HEK293 (cell line): ENCODE results near the gene SCAMP3.

Experiments used
- AEBP2 ChIP-seq: fragments of 450-650 bp; formaldehyde crosslinking; IDR thresholded peaks from 2 replicates; pipeline ENCODE4 v1.5.1; 2016; ENCODE audit warnings: missing biosample characterization, missing genetic modification characterization, borderline replicate concordance
- CTCF ChIP-seq: fragments of 450-650 bp; formaldehyde crosslinking; IDR thresholded peaks from 2 replicates; pipeline ENCODE4 v1.5.1; 2016; ENCODE audit warnings: missing biosample characterization, missing genetic modification characterization
- OVOL3 ChIP-seq: fragments of 450-650 bp; formaldehyde crosslinking; IDR thresholded peaks from 2 replicates; pipeline ENCODE4 v1.5.1; 2016; ENCODE audit warnings: missing biosample characterization, missing genetic modification characterization
- SP3 ChIP-seq: fragments of 450-650 bp; formaldehyde crosslinking; IDR thresholded peaks from 2 replicates; pipeline ENCODE4 v1.5.1; 2016; ENCODE audit warnings: missing biosample characterization, missing genetic modification characterization
- TCF7L2 ChIP-seq: IDR thresholded peaks from 2 replicates; pipeline ENCODE4 v1.6.1; 2011; ENCODE audit warnings: low read depth, mild to moderate bottlenecking, inconsistent platforms, low read length, moderate library complexity, borderline replicate concordance
- ZBTB20 ChIP-seq: fragments of 450-650 bp; formaldehyde crosslinking; IDR thresholded peaks from 2 replicates; pipeline ENCODE4 v1.5.1; 2016; ENCODE audit warnings: missing biosample characterization, missing genetic modification characterization
- ZBTB6 ChIP-seq: fragments of 450-650 bp; formaldehyde crosslinking; IDR thresholded peaks from 2 replicates; pipeline ENCODE4 v1.5.1; 2017; ENCODE audit warnings: missing biosample characterization, missing genetic modification characterization
- ZBTB7A ChIP-seq: fragments of 450-650 bp; formaldehyde crosslinking; IDR thresholded peaks from 2 replicates; pipeline ENCODE4 v1.5.1; 2016; ENCODE audit warnings: low read depth, missing biosample characterization, missing genetic modification characterization
- ZFP3 ChIP-seq: fragments of 450-650 bp; formaldehyde crosslinking; IDR thresholded peaks from 2 replicates; pipeline ENCODE4 v1.5.1; 2016; ENCODE audit warnings: low read depth, missing biosample characterization, missing genetic modification characterization
- ZNF175 ChIP-seq: fragments of 450-650 bp; formaldehyde crosslinking; IDR thresholded peaks from 2 replicates; pipeline ENCODE4 v1.5.1; 2016; ENCODE audit warnings: missing biosample characterization, missing genetic modification characterization
- ZNF24 ChIP-seq: fragments of 450-650 bp; formaldehyde crosslinking; IDR thresholded peaks from 2 replicates; pipeline ENCODE4 v1.5.1; 2016; ENCODE audit warnings: missing biosample characterization, missing genetic modification characterization
- ZNF362 ChIP-seq: fragments of 450-650 bp; formaldehyde crosslinking; IDR thresholded peaks from 2 replicates; pipeline ENCODE4 v1.5.1; 2016; ENCODE audit warnings: missing biosample characterization, missing genetic modification characterization
- ZNF366 ChIP-seq: fragments of 450-650 bp; formaldehyde crosslinking; conservative IDR thresholded peaks from 2 replicates; pipeline ENCODE4 v1.5.1; 2016; ENCODE audit warnings: missing biosample characterization, missing genetic modification characterization
- ZNF394 ChIP-seq: fragments of 450-650 bp; formaldehyde crosslinking; IDR thresholded peaks from 2 replicates; pipeline ENCODE4 v1.5.1; 2016; ENCODE audit warnings: missing biosample characterization, missing genetic modification characterization, mild to moderate bottlenecking, moderate library complexity, borderline replicate concordance
- ZNF488 ChIP-seq: fragments of 450-650 bp; formaldehyde crosslinking; IDR thresholded peaks from 2 replicates; pipeline ENCODE4 v1.5.1; 2016; ENCODE audit warnings: missing biosample characterization, missing genetic modification characterization
- ZNF560 ChIP-seq: fragments of 450-650 bp; formaldehyde crosslinking; IDR thresholded peaks from 2 replicates; pipeline ENCODE4 v1.5.1; 2017; ENCODE audit warnings: missing biosample characterization, missing genetic modification characterization, borderline replicate concordance
- ZNF561 ChIP-seq: fragments of 450-650 bp; IDR thresholded peaks from 2 replicates; pipeline ENCODE4 v1.5.1; 2018; ENCODE audit warnings: missing biosample characterization, missing genetic modification characterization, borderline replicate concordance
- ZNF610 ChIP-seq: fragments of 450-650 bp; formaldehyde crosslinking; IDR thresholded peaks from 2 replicates; pipeline ENCODE4 v1.5.1; 2016; ENCODE audit warnings: missing biosample characterization, missing genetic modification characterization, borderline replicate concordance
- ZNF629 ChIP-seq: fragments of 450-650 bp; formaldehyde crosslinking; IDR thresholded peaks from 2 replicates; pipeline ENCODE4 v1.5.1; 2017; ENCODE audit warnings: missing biosample characterization, missing genetic modification characterization
- ZNF76 ChIP-seq: fragments of 450-650 bp; formaldehyde crosslinking; IDR thresholded peaks from 2 replicates; pipeline ENCODE4; 2016; ENCODE audit warnings: low read depth, missing biosample characterization, missing genetic modification characterization, borderline replicate concordance
- ZSCAN5A ChIP-seq: fragments of 450-650 bp; formaldehyde crosslinking; IDR thresholded peaks from 2 replicates; pipeline ENCODE4 v1.5.1; 2016; ENCODE audit warnings: missing biosample characterization, missing genetic modification characterization
- TF ChIP-seq, protein P1 (sequence below): fragments of 450-650 bp; formaldehyde crosslinking; IDR thresholded peaks from 2 replicates; pipeline ENCODE4 v1.5.1; 2016; ENCODE audit warnings: missing biosample characterization, missing genetic modification characterization
- TF ChIP-seq, protein P2 (sequence below): fragments of 450-650 bp; formaldehyde crosslinking; optimal IDR thresholded peaks from 2 replicates; pipeline ENCODE3; 2016; ENCODE audit warnings: missing biosample characterization, mild to moderate bottlenecking, missing genetic modification characterization

The SCAMP3 gene

DNA sequence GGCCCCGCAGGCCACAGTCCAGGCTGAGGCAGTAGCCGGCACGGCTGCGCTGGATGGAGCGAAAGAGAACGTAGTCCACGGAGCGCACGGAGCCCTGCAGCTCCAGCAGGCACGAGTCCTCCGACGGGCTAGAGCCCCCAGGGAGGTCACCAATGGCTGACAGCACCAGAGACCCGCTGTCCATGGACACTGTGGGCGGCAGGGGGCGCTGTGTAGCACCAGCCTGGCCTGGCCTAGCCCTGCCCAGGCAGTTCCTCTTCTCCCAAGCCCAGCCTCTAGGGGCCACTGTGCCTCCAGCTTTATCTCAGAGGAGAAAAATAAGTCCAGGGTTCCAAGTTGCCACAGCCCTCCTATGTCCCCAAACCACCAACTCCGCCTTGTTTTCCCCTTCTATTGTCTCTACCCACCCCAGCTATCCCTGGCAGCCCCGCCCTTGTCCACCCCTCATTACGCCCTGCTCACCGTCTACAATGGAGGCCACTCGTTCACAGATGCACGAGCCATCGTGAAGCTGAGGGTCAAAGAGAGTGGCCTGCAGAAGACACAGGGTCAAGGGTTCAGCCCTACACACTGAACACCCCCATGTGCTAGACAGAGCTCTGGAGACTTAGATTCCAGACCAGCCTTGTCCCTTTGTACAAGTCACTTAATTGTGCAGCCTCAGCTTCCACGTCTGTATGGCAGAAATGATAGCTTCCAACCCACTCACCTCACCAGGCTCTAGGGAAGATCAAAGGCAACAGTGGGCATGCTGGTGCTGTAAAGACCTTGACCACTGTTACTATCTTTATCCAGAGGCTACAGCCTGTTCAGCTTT lies 11.3 kb downstream of the SCAMP3 start (continued):
- no peak for TF ChIP-seq ZNF488 (tag by site-specific recombination)
- no peak for TF ChIP-seq ZNF175 (tag by site-specific recombination)
- TF ChIP-seq OVOL3 (tag by site-specific recombination) = no peak
- 0 out of 2 replicates have a peak, but pooled peaks have one; percentile 39 for TF ChIP-seq ZNF366 (tag by site-specific recombination)
- no peak for TF ChIP-seq ZNF610 (tag by site-specific recombination)
- peak; percentile 90 for TF ChIP-seq ZBTB20
- peak; percentile 60 for TF ChIP-seq ZNF629 (tag by site-specific recombination)
- TF ChIP-seq ZNF362 (tag by site-specific recombination) = no peak
- TF ChIP-seq ZNF394 (tag by site-specific recombination) = no peak
- TF ChIP-seq ZNF561 (tag by site-specific recombination) = peak; percentile 29; the same call in 1 of the 2 replicates
- TF ChIP-seq ZNF560 = no peak
- TF ChIP-seq ZFP3 (tag by site-specific recombination) = no peak
- peak; percentile 99 for TF ChIP-seq CTCF (tag by site-specific recombination)
- 0 out of 2 replicates have a peak, but pooled peaks have one; percentile 10 for TF ChIP-seq ZSCAN5A (tag by site-specific recombination)
- no peak for TF ChIP-seq AEBP2 (tag by site-specific recombination)
- TF ChIP-seq TCF7L2 = no peak
- 0 out of 2 replicates have a peak, but pooled peaks have one; percentile 27 for TF ChIP-seq ZNF76
- peak; percentile 60; the same call in 1 of the 2 replicates for TF ChIP-seq ZBTB7A (tag by site-specific recombination)
- TF ChIP-seq, protein P1, sequence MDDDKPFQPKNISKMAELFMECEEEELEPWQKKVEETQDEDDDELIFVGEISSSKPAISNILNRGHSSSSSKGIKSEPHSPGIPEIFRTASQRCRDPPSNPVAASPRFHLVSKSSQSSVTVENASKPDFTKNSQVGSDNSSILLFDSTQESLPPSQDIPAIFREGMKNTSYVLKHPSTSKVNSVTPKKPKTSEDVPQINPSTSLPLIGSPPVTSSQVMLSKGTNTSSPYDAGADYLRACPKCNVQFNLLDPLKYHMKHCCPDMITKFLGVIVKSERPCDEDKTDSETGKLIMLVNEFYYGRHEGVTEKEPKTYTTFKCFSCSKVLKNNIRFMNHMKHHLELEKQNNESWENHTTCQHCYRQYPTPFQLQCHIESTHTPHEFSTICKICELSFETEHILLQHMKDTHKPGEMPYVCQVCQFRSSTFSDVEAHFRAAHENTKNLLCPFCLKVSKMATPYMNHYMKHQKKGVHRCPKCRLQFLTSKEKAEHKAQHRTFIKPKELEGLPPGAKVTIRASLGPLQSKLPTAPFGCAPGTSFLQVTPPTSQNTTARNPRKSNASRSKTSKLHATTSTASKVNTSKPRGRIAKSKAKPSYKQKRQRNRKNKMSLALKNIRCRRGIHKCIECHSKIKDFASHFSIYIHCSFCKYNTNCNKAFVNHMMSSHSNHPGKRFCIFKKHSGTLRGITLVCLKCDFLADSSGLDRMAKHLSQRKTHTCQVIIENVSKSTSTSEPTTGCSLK (tag by site-specific recombination) = no peak
- no peak for TF ChIP-seq ZBTB6 (tag by site-specific recombination)
- peak; percentile 51; the same call in 1 of the 2 replicates for TF ChIP-seq ZNF24 (tag by site-specific recombination)
- TF ChIP-seq SP3 = peak; percentile 51
- TF ChIP-seq, protein P2, sequence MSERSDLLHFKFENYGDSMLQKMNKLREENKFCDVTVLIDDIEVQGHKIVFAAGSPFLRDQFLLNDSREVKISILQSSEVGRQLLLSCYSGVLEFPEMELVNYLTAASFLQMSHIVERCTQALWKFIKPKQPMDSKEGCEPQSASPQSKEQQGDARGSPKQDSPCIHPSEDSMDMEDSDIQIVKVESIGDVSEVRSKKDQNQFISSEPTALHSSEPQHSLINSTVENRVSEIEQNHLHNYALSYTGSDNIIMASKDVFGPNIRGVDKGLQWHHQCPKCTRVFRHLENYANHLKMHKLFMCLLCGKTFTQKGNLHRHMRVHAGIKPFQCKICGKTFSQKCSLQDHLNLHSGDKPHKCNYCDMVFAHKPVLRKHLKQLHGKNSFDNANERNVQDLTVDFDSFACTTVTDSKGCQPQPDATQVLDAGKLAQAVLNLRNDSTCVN = peak; percentile 24
